Measurements from ENCODE around the gene CENPL.

The CENPL gene

DNA sequence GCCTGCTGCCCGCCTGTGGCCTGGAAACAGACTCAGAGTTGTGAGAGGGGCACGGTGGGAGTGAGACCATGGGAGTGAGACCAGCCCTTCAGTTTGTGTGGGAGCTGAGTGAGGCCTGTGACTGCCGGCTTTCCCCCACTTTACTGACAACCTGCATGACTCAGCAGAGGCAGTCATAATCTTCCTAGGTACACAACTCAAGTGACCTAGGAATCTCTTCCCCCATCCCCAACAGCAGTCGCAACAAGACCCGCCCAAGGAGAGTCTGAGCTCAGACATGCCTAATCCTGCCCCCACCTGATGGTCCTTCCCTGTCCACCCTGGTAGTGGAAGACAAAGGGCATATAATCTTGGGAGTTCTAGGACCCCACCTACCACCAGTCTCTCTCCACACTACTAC lies 65.7 kb downstream of the CENPL start:
- no peak overlapping the region for H3K4me3 ChIP-seq (ENCODE audit: low read depth, low read length)
- DNase-seq (ENCODE audit: low read depth, low spot score) = no peak
- in situ Hi-C loops (cut with HindIII; ENCODE audit: low sequenced_read_pairs) = no loop called here
- no peak for TF ChIP-seq CTCF (IDR thresholded peaks at IDR 0.05; ENCODE audit: low read depth, low read length)

DNA sequence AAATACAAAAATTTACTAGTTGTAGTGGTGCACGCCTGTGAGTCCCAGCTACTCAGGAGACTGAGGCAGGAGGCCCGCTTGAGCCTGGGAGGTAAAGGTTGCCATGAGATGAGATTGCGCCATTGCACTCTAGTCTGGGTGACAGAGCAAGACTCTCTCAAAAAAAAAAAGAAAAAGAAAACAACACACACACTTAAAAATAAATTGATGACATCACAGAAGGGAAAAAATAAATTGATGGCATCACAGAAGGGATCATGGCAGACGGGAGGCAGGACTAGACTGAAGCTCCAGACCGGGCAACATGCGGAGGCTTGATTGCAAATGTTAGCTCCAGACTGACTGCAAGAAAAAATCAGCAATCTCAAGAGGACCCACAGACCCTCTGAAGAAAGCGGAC lies 66.6 kb downstream of the CENPL start:
- no peak for TF ChIP-seq CTCF (IDR thresholded peaks at IDR 0.05; ENCODE audit: low read depth, low read length)
- H3K4me3 ChIP-seq (ENCODE audit: low read depth, low read length) = no peak overlapping the region
- DNase-seq (ENCODE audit: low read depth, low spot score) = no peak
- in situ Hi-C loops (cut with HindIII; ENCODE audit: low sequenced_read_pairs) = no loop called here

- DNase-seq (ENCODE audit: low read depth, low spot score) = no peak
- no peak for TF ChIP-seq CTCF (IDR thresholded peaks at IDR 0.05; ENCODE audit: low read depth, low read length)
- in situ Hi-C loops (cut with HindIII; ENCODE audit: low sequenced_read_pairs) = no loop called here
- H3K4me3 ChIP-seq (ENCODE audit: low read depth, low read length) = no peak overlapping the region
Measured at GRCh38 chr1:173757666-173758065, 67.0 kb downstream of the CENPL start.

- no peak for TF ChIP-seq CTCF (IDR thresholded peaks at IDR 0.05; ENCODE audit: low read depth, low read length)
- no peak overlapping the region for H3K4me3 ChIP-seq (ENCODE audit: low read depth, low read length)
- in situ Hi-C loops (cut with HindIII; ENCODE audit: low sequenced_read_pairs) = no loop called here
- DNase-seq (ENCODE audit: low read depth, low spot score) = no peak
Measured at GRCh38 chr1:173753830-173754229, 70.9 kb downstream of the CENPL start.

All from astrocyte of the spinal cord (primary cell).